HCT116 (cell line): ENCODE measurements around the gene RIMBP2. TPM values are rescaled to one million over a fixed set of nuclear protein-coding genes. Genes with fewer than 3 reads are reported as not detected.

ENCODE experiments used
- ATAC-seq: fragments of 200-7000 bp; cut with Tn5 transposase; 2 replicates; pipeline ENCODE4 v1.9.1; 2020; ENCODE audit warnings: mild to moderate bottlenecking, moderate library complexity
- BruUV-seq: library from RNA; stranded (reverse); fragments of 400-500 nt; replicated peaks from 2 replicates; lab custom pipeline; 2021; lab: Mats Ljungman, UMichigan
- CTCF ChIA-PET: fragments of 300-600 bp; sonication (Branson Sonifier 250); formaldehyde crosslinking; loops from one replicate; lab custom pipeline; 2021; ENCODE audit warnings: antibody characterized with exemption; lab: Charles Lee
- POLR2A ChIA-PET: fragments of 300-600, 350-600 bp; sonication (Branson Sonifier 250); formaldehyde crosslinking; loops from one replicate; lab custom pipeline; 2021; ENCODE audit warnings: antibody characterized with exemption; lab: Charles Lee
- RAD21 ChIA-PET, 2 experiments: fragments of 300-600 bp; sonication (Branson Sonifier 250); formaldehyde crosslinking; loops; one replicate each; lab custom pipeline; 2023; ENCODE audit warnings: low total read pairs in 2 of 2; ENCODE audit not compliant: uncharacterized antibody in 2 of 2, unreplicated experiment in 2 of 2, low non-redundant PET in 1 of 2; lab: Charles Lee
- DNase-seq: peaks from one replicate; pipeline ENCODE4 v3.0.0-alpha.2; 2010; ENCODE audit warnings: low read depth, low spot score
- H2AFZ ChIP-seq: fragments of 200-600 bp; shearing (Covaris generic), sonication (generic); 2 replicates; pipeline ENCODE4 v1.6.1; 2017; ENCODE audit warnings: low read depth, mixed run types, mixed read lengths, antibody characterized with exemption, low read length; ENCODE audit not compliant: poor library complexity, severe bottlenecking
- H3K27ac ChIP-seq: 2 replicates; pipeline ENCODE4 v1.5.1; 2012; ENCODE audit warnings: low read depth, low read length
- H3K27me3 ChIP-seq: fragments of 200-600 bp; sonication (generic); 2 replicates; pipeline ENCODE4 v1.6.1; 2016; ENCODE audit warnings: mixed run types, low read length, mixed read lengths; ENCODE audit not compliant: insufficient read depth
- H3K36me3 ChIP-seq, 2 experiments: fragments of 200-500 bp in 1 of 2; fragments of 200-600 bp in 1 of 2; sonication (Bioruptor generic) in 1 of 2; sonication (generic) in 1 of 2; 2 replicates each; pipeline versions ENCODE4 v1.5.1 to v1.6.1; 2014 to 2016; ENCODE audit warnings: low read length in 2 of 2, inconsistent platforms in 1 of 2, mixed read lengths in 1 of 2, mixed run types in 1 of 2; ENCODE audit not compliant: insufficient read depth in 2 of 2, control insufficient read depth in 1 of 2
- H3K4me1 ChIP-seq, 2 experiments: fragments of 200-600 bp in 1 of 2; sonication (generic) in 1 of 2; 2 replicates each; pipeline versions ENCODE4 v1.5.1 to v1.6.1; 2012 to 2017; ENCODE audit warnings: low read length in 2 of 2, inconsistent platforms in 1 of 2, mild to moderate bottlenecking in 1 of 2, mixed read lengths in 1 of 2, mixed run types in 1 of 2, moderate library complexity in 1 of 2; ENCODE audit not compliant: insufficient read depth in 2 of 2, control insufficient read depth in 1 of 2
- H3K4me2 ChIP-seq: fragments of 200-600 bp; sonication (generic); 2 replicates; pipeline ENCODE4 v1.6.1; 2017; ENCODE audit warnings: mixed run types, low read length, mixed read lengths
- H3K4me3 ChIP-seq, 2 experiments: fragments of 200-600 bp in 1 of 2; sonication (generic) in 1 of 2; replicated peaks in 1 of 2; 2 replicates each; pipeline ENCODE4 v1.5.1; 2011 to 2016; ENCODE audit warnings: low read length in 2 of 2, control low read depth in 1 of 2, low read depth in 1 of 2, mild to moderate bottlenecking in 1 of 2, mixed read lengths in 1 of 2, mixed run types in 1 of 2
- H3K79me2 ChIP-seq: fragments of 200-600 bp; sonication (generic); 2 replicates; pipeline ENCODE4 v1.6.1; 2017; ENCODE audit warnings: mild to moderate bottlenecking, mixed run types, low read length, moderate library complexity, mixed read lengths; ENCODE audit not compliant: insufficient read depth
- H3K9ac ChIP-seq: fragments of 200-600 bp; sonication (generic); 2 replicates; pipeline ENCODE4 v1.6.1; 2016; ENCODE audit warnings: low read length, mixed read lengths
- H3K9me2 ChIP-seq: fragments of 200-600 bp; sonication (generic), shearing (Covaris generic); 2 replicates; pipeline ENCODE4 v1.6.1; 2017; ENCODE audit warnings: mixed run types, mild to moderate bottlenecking, moderate library complexity; ENCODE audit not compliant: insufficient read depth
- H3K9me3 ChIP-seq, 2 experiments: fragments of 200-500 bp in 1 of 2; fragments of 200-600 bp in 1 of 2; sonication (Bioruptor generic) in 1 of 2; sonication (generic) in 1 of 2; 2 replicates each; pipeline ENCODE4 v1.6.1; 2014 to 2017; ENCODE audit warnings: low read length in 2 of 2, mixed read lengths in 2 of 2, inconsistent platforms in 1 of 2, low read depth in 1 of 2, mild to moderate bottlenecking in 1 of 2, mixed run types in 1 of 2, moderate library complexity in 1 of 2; ENCODE audit not compliant: control insufficient read depth in 1 of 2, insufficient read depth in 1 of 2
- H4K20me1 ChIP-seq: fragments of 200-600 bp; sonication (generic), shearing (Covaris generic); 2 replicates; pipeline ENCODE4 v1.6.1; 2017; ENCODE audit warnings: mixed run types, mild to moderate bottlenecking, moderate library complexity; ENCODE audit not compliant: insufficient read depth
- CBX3 ChIP-seq: IDR thresholded peaks from 2 replicates; pipeline ENCODE4 v1.6.1; 2012; ENCODE audit warnings: low read depth
- CEBPB ChIP-seq: IDR thresholded peaks from 2 replicates; pipeline ENCODE4 v1.6.1; 2012; ENCODE audit warnings: low read depth
- EZH2phosphoT487 ChIP-seq: fragments of 200-600 bp; IDR thresholded peaks from 2 replicates; pipeline ENCODE4 v1.6.1; 2018; ENCODE audit warnings: antibody characterized with exemption, borderline replicate concordance
- JUND ChIP-seq: IDR thresholded peaks from 2 replicates; pipeline ENCODE4 v1.6.1; 2012
- POLR2AphosphoS5 ChIP-seq: IDR thresholded peaks from 2 replicates; pipeline ENCODE4 v1.6.1; 2011; ENCODE audit warnings: mild to moderate bottlenecking, low read depth, low read length, moderate library complexity
- SIN3A ChIP-seq: IDR thresholded peaks from 2 replicates; pipeline ENCODE4 v1.6.1; 2012; ENCODE audit warnings: low read depth
- SP1 ChIP-seq: IDR thresholded peaks from 2 replicates; pipeline ENCODE4 v1.6.1; 2012; ENCODE audit warnings: low read depth
- SRF ChIP-seq: IDR thresholded peaks from 2 replicates; pipeline ENCODE4 v1.6.1; 2012; ENCODE audit warnings: low read depth
- TCF7L2 ChIP-seq: IDR thresholded peaks from 2 replicates; pipeline ENCODE4 v1.7.0; 2011; ENCODE audit warnings: borderline replicate concordance, inconsistent platforms; ENCODE audit not compliant: insufficient read depth, insufficient read length; ENCODE audit errors: extremely low read depth
- YY1 ChIP-seq: IDR thresholded peaks from 2 replicates; pipeline ENCODE4 v1.6.1; 2011; ENCODE audit warnings: low read length, low read depth, moderate library complexity, mild to moderate bottlenecking; ENCODE audit not compliant: insufficient replicate concordance; ENCODE audit errors: extremely low read depth
- ZFX ChIP-seq: fragments of 450-650 bp; IDR thresholded peaks from 2 replicates; pipeline ENCODE4 v1.6.1; 2017
- intact Hi-C: fragments of 100-400 bp; cut with micrococcal nuclease; formaldehyde crosslinking; loops from 2 replicates; pipeline ENCODE4 v1.10.0; 2022
- total RNA-seq: library from RNA; stranded (reverse); gene quantifications from one replicate; pipeline ENCODE4 v1.2.1, GENCODE V29; 2021; ENCODE audit not compliant: unreplicated experiment
- TF ChIP-seq, protein P1 (sequence below): IDR thresholded peaks from 2 replicates; pipeline ENCODE4 v1.6.1; 2011; ENCODE audit warnings: mild to moderate bottlenecking, low read length, moderate library complexity; ENCODE audit not compliant: insufficient replicate concordance; ENCODE audit errors: extremely low read depth
- TF ChIP-seq, protein P2 (sequence below), 3 experiments: fragments of 200-600 bp in 1 of 3; sonication (generic) in 1 of 3; IDR thresholded peaks in 2 of 3; conservative IDR thresholded peaks in 1 of 3; 2 replicates each; pipeline ENCODE4 v1.5.1; 2012 to 2017; ENCODE audit warnings: low read depth in 2 of 3, low read length in 2 of 3, antibody characterized with exemption in 1 of 3, borderline replicate concordance in 1 of 3, control low read depth in 1 of 3, mild to moderate bottlenecking in 1 of 3, mixed read lengths in 1 of 3, mixed run types in 1 of 3, moderate library complexity in 1 of 3; ENCODE audit not compliant: insufficient read depth in 1 of 3

RIMBP2 gene
- total RNA-seq, 1 experiment from 2014 or later, result not detected

DNA sequence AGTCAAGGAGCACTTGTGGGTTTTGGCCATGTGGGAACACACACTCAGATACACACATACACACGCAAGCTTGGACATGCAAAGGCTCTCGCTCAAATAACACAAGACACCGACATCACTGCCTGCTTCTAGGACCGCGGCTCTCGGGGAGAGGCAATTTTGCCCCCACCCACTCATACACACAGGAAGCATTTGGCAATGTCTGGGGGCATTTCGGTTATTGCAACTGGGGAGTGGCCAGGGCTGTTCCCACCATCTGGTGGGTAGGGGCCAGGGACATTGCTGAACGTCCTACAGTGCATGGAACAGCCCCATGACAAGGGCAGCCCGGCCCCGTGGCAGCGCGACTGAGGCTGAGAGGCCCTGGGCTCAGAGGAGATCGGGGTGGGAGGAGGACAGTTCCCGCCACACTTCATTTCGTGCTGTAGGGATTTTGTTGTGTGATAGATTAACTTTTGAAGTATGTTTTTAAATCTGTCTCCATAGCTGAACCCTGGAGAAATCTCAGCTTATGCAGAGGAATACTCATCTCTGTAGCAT lies 35.6 kb downstream of the RIMBP2 start:
- intact Hi-C loops, result no loop called here
- Histone ChIP-seq H3K27me3 (peaks cover 22% of the 10 kb centered on the region; the same call in 1 of the 2 replicates), H3K4me1 (no peaks in the 10 kb centered on the region), H3K36me3 (no peaks in the 10 kb centered on the region), H3K4me2 (no peak overlapping the region), H3K27ac (no peak overlapping the region), H2AFZ (no peak overlapping the region), H3K9me2 (no peaks in the 10 kb centered on the region), H3K4me3 (no peak overlapping the region), H3K9me3 (no peaks in the 10 kb centered on the region), H3K9ac (no peak overlapping the region), H4K20me1 (no peaks in the 10 kb centered on the region), H3K79me2 (no peaks in the 10 kb centered on the region)
- RAD21 ChIA-PET, result no interaction called here
- BruUV-seq, result no TSS peak
- no peak for TF ChIP-seq SRF
- TF ChIP-seq JUND, result no peak
- CTCF ChIA-PET, result no interaction called here
- POLR2A ChIA-PET, result no interaction called here
- DNase-seq (no peak), ATAC-seq (no peak)

GRCh38 chr12:130677957-130678558 lies 38.0 kb downstream of the RIMBP2 start:
- no peaks in the 10 kb centered on the region for H3K79me2 ChIP-seq
- no peak overlapping the region for H2AFZ ChIP-seq
- intact Hi-C loops, result no loop called here
- H3K9me2 ChIP-seq, result no peaks in the 10 kb centered on the region
- H3K4me1 ChIP-seq, result no peaks in the 10 kb centered on the region
- RAD21 ChIA-PET, result no interaction called here
- H3K4me2 ChIP-seq, result no peak overlapping the region
- H3K9ac ChIP-seq, result no peak overlapping the region
- no peak overlapping the region for H3K27ac ChIP-seq
- no peak for DNase-seq
- CTCF ChIA-PET, result no interaction called here
- H4K20me1 ChIP-seq, result no peaks in the 10 kb centered on the region
- no peak for ATAC-seq
- no peaks in the 10 kb centered on the region for H3K9me3 ChIP-seq
- POLR2A ChIA-PET, result no interaction called here
- no peak overlapping the region for H3K4me3 ChIP-seq
- BruUV-seq, result no TSS peak
- 0 out of 2 replicates have a peak, but pooled peaks cover 11% of the 10 kb centered on the region for H3K27me3 ChIP-seq
- no peaks in the 10 kb centered on the region for H3K36me3 ChIP-seq
- no peak for TF ChIP-seq EZH2phosphoT487
- TF ChIP-seq, protein P1, sequence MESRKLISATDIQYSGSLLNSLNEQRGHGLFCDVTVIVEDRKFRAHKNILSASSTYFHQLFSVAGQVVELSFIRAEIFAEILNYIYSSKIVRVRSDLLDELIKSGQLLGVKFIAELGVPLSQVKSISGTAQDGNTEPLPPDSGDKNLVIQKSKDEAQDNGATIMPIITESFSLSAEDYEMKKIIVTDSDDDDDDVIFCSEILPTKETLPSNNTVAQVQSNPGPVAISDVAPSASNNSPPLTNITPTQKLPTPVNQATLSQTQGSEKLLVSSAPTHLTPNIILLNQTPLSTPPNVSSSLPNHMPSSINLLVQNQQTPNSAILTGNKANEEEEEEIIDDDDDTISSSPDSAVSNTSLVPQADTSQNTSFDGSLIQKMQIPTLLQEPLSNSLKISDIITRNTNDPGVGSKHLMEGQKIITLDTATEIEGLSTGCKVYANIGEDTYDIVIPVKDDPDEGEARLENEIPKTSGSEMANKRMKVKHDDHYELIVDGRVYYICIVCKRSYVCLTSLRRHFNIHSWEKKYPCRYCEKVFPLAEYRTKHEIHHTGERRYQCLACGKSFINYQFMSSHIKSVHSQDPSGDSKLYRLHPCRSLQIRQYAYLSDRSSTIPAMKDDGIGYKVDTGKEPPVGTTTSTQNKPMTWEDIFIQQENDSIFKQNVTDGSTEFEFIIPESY, result no peak
- TF ChIP-seq SRF, result no peak
- no peak for TF ChIP-seq YY1
- TF ChIP-seq, protein P2, sequence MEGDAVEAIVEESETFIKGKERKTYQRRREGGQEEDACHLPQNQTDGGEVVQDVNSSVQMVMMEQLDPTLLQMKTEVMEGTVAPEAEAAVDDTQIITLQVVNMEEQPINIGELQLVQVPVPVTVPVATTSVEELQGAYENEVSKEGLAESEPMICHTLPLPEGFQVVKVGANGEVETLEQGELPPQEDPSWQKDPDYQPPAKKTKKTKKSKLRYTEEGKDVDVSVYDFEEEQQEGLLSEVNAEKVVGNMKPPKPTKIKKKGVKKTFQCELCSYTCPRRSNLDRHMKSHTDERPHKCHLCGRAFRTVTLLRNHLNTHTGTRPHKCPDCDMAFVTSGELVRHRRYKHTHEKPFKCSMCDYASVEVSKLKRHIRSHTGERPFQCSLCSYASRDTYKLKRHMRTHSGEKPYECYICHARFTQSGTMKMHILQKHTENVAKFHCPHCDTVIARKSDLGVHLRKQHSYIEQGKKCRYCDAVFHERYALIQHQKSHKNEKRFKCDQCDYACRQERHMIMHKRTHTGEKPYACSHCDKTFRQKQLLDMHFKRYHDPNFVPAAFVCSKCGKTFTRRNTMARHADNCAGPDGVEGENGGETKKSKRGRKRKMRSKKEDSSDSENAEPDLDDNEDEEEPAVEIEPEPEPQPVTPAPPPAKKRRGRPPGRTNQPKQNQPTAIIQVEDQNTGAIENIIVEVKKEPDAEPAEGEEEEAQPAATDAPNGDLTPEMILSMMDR (IDR thresholded peaks at IDR 0.05 in 2 of 3, conservative IDR thresholded peaks at IDR 0.05 in 1 of 3; ENCODE audit: borderline replicate concordance in 1 of 3, insufficient read depth in 1 of 3, low read depth in 2 of 3, low read length in 2 of 3), result no peak
- TF ChIP-seq SIN3A, result no peak
- TF ChIP-seq ZFX, result no peak
- TF ChIP-seq TCF7L2, result no peak
- TF ChIP-seq CBX3, result no peak
- no peak for TF ChIP-seq SP1
- TF ChIP-seq CEBPB, result no peak
- no peak for TF ChIP-seq POLR2AphosphoS5
- TF ChIP-seq JUND, result no peak
